Mesenteric fat pad (tissue), 1 donor: ENCODE measurements around the gene PTPN20. TPM values are rescaled to one million over a fixed set of nuclear protein-coding genes. Genes with fewer than 3 reads are reported as not detected.
"Not testable (repeated sequence)": the region's sequence is repeated elsewhere in the genome, so short reads cannot be mapped to it uniquely, and the experiment has no call there.

Experiments used
- DNase-seq: peaks from one replicate; pipeline ENCODE4 v3.0.0-alpha.2; 2020; ENCODE audit warnings: low spot score
- total RNA-seq: library from RNA; stranded (reverse); fragmentation: NEBNext Ultra II Directional; extraction: Animal tissue kit (Norgen Biotek cat#: 25700); gene quantifications from one replicate; pipeline ENCODE4 v1.2.1, GENCODE V29; 2021
- donor health status: DM: yes; HTN: yes; CAD: no.

PTPN20 gene
- total RNA-seq, 1 donor from 2014 or later: 0.74 TPM

GRCh38 chr10:46948687-46949518 is 37.7 kb downstream of the PTPN20 start:
- DNase-seq: not testable (repeated sequence)

GRCh38 chr10:46952540-46952939 is 41.3 kb downstream of the PTPN20 start:
- not testable (repeated sequence) for DNase-seq

DNA sequence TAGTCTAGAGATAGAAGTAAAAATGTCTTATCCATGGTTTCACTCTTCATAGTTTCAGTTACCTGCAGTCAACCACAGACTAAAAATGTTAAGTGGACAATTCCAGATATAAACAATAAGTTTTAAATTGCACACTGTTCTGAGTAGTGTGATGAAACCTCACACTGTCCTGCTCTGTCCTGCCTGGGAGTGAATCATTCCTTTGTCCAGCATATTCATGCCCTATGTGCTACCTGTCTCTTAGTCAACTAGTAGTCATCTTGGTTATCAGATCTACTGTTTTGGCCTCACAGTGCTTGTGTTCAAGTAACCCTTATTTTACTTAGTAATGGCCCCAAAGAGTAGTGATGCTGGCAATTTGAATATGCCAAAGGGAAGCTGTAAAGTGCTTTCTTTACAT is 49.5 kb downstream of the PTPN20 start:
- DNase-seq: not testable (repeated sequence)

DNA sequence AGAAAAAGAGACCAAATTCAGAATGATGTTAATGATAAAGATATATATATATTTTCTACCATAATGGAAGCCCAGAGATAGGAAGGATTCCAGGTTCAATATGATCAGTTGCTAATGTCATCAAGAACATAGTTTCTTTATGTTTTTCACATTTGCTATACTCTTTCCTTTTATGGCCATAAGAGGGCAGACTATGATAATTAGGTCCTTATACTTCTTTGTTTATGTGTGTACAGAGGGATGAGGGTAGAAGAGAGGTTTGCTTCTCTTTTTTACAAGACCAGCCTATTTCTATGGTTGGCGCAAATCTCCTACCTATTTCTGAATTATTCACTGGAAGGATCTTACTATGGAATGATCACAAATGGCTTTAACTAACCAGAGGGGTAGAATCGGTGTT is 52.1 kb downstream of the PTPN20 start:
- not testable (repeated sequence) for DNase-seq

GRCh38 chr10:46967013-46967412 is 55.8 kb downstream of the PTPN20 start:
- DNase-seq: not testable (repeated sequence)

- not testable (repeated sequence) for DNase-seq
Measured at GRCh38 chr10:46980223-46980622, 69.0 kb downstream of the PTPN20 start.

DNA sequence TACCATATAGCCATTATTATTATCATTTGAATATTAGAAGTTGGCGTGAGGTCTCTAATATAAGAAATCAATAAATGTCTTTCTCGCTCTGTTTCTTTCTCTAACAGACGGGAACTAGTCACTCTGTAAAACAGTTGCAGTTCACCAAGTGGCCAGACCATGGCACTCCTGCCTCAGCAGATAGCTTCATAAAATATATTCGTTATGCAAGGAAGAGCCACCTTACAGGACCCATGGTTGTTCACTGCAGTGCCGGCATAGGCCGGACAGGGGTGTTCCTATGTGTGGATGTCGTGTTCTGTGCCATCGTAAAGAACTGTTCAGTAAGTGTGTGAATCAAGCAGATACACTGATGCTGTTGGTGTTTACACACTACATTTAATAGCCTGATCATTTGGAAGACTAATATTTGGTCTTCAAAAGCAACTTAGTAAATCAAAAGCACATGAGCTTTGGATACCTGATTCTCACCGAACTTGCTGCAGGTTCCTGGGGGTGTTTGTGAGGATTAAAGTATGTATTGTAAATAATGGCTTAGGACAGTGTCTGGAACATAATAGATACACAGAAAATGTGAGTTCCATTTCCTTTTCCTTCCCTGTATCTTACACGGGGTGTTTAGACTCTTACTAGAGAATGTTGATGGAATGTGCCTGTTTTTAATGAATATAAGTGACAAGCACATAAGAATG is 76.2 kb downstream of the PTPN20 start:
- DNase-seq: not testable (repeated sequence)

DNA sequence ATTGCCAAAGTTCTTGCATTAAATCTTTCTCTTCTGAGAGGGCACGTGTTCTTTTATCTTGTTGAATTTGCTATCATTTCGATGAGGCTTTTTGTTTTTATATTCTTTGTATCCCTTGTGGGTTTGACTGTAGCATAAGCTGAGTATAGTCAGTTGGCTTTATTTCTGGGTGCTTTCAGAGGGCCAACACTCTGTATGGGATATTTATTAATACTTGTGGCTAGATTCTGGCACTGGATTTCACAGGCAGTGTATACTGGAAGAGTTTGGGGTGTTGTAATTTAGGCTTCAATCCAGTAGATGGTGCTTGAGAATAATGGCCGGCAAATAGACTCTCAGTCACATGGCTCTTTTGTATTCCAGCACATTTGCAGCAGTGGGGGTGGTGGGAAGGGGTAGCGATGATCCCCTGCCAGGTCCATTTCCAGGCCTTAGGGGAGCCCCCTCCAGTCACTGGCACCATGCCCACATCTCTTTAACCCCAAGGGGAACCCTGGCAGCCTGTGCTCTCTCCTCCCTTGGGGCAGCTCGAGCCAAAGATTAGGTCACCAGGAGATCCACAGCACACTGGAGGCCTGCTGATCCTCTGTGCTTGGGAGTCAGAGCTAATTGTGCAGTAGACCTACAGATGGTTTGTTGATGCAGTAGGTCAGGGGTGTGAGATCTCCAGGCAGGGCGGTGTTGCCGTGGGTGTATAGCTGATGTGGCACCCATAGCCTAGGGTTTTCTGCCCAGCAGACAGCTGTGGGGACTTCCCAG is 81.8 kb downstream of the PTPN20 start:
- no peak for DNase-seq

DNA sequence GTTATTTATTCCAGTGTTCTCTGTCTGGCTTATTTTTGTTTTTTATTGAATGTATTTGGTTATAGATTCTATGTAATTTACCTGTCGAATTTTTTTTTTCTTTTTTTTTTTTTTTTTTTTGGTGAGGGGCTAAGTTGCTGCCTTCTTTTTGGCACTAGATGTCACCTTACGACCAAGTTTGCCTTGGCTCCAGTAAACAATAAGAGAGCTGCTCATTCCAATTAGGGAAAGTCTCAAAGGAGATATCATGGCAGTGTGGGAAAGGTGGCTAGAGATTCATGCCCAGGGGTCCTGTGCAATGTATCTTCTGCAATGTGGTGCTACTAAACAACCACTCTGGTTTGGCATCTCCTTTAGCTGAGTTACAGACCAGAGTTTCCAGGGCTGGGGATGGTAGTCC is 84.0 kb downstream of the PTPN20 start:
- no peak for DNase-seq

DNA sequence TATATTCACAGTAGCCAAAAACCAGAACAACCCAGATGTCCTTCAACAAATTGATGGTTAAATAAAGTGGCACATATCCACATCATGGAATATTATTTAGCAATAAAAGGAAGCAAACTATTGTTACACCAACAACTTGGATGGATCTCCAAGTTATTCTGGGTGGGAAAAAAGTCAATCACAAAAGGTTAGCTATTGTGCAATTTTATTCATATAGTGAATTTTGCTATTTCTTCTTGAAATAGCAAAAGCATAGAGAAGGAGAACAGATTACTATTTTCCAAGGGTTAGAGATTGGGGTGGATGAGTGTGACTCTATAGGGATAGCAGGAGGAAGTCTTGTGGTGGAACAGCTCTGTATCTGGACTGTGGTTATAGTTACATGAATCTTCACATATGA is 87.0 kb downstream of the PTPN20 start:
- no peak for DNase-seq

- DNase-seq: no peak
Measured at GRCh38 chr10:46998595-46998994, 87.4 kb downstream of the PTPN20 start.

DNA sequence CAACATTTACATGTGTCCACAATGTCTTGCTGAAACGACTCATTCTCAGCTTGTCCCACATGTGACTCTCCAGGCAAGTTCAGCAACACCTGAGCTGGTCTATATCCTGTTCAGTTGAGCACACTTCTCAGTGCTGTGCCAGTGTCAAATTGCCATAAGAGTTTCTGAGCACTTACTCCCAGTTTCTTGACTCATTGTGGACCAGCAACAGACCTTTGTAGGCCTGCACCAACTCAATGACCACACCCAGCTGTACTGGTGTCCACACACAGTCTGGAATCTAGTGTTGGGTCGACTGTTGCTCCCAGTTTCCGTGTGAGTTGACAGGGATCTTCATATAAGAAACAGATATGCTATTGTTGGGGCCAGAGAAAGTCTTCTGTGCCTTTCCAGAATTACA is 88.0 kb downstream of the PTPN20 start:
- DNase-seq: no peak

- no peak for DNase-seq
Measured at GRCh38 chr10:47008769-47009168, 97.5 kb downstream of the PTPN20 start.

DNA sequence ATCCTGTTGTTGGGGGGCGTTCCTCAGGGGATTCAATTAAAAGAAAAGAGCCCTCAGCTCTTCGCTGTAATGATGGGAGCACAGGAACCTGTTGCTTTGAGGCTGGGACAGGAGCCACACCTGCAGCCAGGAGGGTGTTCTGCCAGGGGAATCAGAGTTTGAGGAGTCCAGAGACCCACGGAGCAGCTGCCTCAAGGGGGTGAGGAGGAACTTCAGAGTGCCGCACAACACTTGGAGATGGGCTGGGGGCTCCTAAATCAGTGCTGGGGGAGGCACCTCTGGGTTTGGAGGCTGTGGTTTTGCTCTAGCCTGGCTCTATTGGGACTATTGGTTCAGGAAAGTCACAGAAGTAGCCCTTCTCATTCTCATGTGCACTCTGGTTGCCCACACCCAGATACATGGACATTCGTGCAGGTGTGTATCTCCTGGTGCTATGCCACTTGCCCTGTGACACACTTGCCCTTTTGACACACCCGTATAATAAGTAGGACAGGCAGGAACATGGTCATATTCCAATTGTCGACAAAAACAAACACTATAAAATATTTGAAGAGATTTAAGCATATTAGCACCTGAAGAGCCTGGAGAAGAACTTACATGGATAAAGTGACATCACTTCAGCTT is 98.1 kb downstream of the PTPN20 start:
- DNase-seq: no peak

GRCh38 chr10:47010036-47010435 is 98.8 kb downstream of the PTPN20 start:
- DNase-seq: no peak

- DNase-seq: no peak
Measured at GRCh38 chr10:47012214-47012613, 101.0 kb downstream of the PTPN20 start.

DNA sequence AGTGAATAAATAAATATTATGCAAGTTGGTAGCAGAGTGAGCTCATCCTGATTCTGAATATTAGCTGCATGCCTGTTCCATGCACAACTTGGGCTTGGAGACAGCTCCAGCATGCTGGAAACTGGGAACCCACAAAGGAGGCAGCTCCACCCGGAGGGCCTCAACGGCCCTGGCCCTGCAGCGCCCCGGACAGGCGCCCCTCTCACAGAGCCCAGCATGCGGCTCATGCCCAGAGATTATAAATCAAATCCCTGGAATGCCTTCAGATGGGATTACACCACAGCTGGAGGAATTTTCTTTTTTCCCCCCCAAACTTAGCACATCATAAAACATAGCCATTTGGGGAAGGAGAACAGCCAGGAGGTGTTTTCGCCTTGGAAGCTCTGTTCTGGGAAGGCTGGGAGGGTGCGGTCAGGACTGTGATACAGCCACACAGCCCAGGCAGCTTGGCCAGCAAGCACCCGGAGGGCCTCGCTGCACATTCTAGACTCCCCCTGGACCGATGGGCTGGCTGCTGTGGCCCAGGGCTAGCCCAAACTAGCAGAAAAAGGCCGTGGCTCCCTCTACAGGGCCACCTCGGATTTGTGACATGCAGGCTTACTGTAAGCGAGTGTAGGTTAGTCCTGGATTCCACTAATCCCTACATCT is 102.4 kb downstream of the PTPN20 start:
- peak; percentile 88 for DNase-seq

DNA sequence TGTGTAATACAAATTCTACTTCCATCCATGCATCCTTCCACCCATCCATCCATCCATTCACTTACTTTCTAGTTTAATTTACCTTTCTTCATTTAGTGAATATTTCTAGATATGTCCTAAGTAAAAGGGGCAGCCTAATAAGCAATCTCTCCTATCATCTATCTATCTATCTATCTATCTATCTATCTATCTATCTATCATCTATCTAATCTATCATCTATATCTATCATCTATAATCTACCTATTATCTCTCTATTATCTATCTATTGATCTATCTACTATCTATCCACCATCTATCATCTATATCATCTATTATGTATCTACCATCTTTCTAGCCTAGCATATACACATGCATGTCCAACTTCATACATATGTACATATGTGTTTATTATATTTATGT is 104.2 kb downstream of the PTPN20 start:
- no peak for DNase-seq

- no peak for DNase-seq
Measured at GRCh38 chr10:47016564-47016963, 105.3 kb downstream of the PTPN20 start.

- no peak for DNase-seq
Measured at GRCh38 chr10:47018026-47018735, 107.0 kb downstream of the PTPN20 start.
